ENCODE results near the gene ZBTB1. TPM values are rescaled to one million over a fixed set of nuclear protein-coding genes. Genes with fewer than 3 reads are reported as not detected.
A peak's percentile ranks its signal among the peaks of the same experiment; 100 is the strongest.

Gene ZBTB1
- total RNA-seq, 3 donors from 2014 or later, result 53.0 to 69.1 (median 66.9) TPM

DNA sequence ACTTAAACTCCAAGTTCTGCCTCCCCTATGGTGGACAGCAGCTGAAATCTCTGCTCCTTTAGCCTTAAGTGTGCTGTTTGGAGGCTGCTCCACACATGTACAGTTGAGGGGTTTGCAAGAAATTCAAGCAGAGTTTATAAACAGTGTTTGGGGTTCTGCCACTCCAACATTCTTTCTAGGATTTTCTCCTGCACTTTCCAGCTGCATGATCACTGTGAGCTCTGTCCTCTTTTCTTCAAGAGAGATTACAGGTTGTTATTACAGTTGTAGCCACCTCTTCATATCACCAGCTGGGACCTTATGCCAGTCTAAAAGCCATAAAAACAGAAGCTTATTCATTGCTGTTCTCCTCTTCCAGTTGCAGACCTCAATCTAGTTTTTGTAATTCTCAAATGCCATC is 9.3 kb upstream of the ZBTB1 start:
- H3K27me3 ChIP-seq, result no peaks in the 10 kb centered on the region
- H3K27ac ChIP-seq, result no peak overlapping the region
- no peaks in the 10 kb centered on the region for H3K36me3 ChIP-seq
- no peaks in the 10 kb centered on the region for H3K9me3 ChIP-seq
- no peaks in the 10 kb centered on the region for H3K4me1 ChIP-seq
- TF ChIP-seq POLR2AphosphoS5 (IDR thresholded peaks at IDR 0.05) (no peak), POLR2A (IDR thresholded peaks at IDR 0.05) (no peak)
- TF ChIP-seq, protein P1, sequence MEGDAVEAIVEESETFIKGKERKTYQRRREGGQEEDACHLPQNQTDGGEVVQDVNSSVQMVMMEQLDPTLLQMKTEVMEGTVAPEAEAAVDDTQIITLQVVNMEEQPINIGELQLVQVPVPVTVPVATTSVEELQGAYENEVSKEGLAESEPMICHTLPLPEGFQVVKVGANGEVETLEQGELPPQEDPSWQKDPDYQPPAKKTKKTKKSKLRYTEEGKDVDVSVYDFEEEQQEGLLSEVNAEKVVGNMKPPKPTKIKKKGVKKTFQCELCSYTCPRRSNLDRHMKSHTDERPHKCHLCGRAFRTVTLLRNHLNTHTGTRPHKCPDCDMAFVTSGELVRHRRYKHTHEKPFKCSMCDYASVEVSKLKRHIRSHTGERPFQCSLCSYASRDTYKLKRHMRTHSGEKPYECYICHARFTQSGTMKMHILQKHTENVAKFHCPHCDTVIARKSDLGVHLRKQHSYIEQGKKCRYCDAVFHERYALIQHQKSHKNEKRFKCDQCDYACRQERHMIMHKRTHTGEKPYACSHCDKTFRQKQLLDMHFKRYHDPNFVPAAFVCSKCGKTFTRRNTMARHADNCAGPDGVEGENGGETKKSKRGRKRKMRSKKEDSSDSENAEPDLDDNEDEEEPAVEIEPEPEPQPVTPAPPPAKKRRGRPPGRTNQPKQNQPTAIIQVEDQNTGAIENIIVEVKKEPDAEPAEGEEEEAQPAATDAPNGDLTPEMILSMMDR (IDR thresholded peaks at IDR 0.05), result no peak
- no peak overlapping the region for H3K4me3 ChIP-seq
- no peak for DNase-seq (ENCODE audit: low spot score in 2 of 2)
- intact Hi-C loops (cut with DNase I; ENCODE audit: low total_unique reads), result no loop called here

DNA sequence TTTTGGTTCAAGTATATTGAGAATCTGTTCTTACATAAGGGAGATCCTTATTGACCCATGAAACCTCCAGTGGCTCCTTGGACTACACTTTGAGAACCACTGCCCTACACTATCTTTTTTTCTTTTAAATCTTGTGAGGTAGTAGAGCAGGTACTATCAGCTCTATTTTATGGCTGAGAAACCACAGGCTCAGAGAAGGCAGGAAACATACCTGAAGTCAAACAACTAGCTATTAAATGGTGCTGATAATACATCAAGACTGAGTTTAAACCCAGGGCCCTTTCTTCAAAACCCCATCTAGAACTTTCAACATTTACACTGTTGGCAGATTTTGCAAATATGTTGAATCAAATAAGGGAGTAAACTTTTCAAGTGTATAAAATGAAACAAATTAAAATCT is 7.8 kb upstream of the ZBTB1 start:
- TF ChIP-seq POLR2A (IDR thresholded peaks at IDR 0.05) (no peak), POLR2AphosphoS5 (IDR thresholded peaks at IDR 0.05) (no peak)
- TF ChIP-seq, protein P1 (IDR thresholded peaks at IDR 0.05), result no peak
- H3K4me1 ChIP-seq, result peaks cover 0 to 7% of the 10 kb centered on the region in 2 donors
- H3K36me3 ChIP-seq, result no peaks in the 10 kb centered on the region
- intact Hi-C loops (cut with DNase I; ENCODE audit: low total_unique reads), result no loop called here
- H3K4me3 ChIP-seq, result no peak overlapping the region
- H3K27ac ChIP-seq, result no peak overlapping the region
- DNase-seq (ENCODE audit: low spot score in 2 of 2), result no peak
- H3K27me3 ChIP-seq, result no peaks in the 10 kb centered on the region
- H3K9me3 ChIP-seq, result no peaks in the 10 kb centered on the region

DNA sequence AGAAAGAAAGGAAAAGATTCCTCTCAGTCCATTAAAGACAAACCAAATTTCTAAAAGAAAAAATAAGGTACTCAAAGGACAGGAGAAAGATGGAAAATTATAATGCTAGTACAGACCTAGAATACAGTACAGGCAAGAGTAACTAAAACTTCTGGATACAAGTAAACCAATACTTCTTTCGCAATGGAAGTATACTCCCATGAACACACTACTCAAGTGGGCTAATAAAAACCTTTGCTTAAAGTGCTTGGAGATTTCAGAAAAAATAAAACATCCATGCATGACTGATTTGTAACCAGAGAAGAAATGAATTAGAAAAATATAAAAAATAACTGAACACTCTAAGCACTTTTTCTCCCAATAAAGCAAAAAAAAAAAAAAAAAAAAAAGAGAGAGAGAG is 4.5 kb upstream of the ZBTB1 start:
- intact Hi-C loops (cut with DNase I; ENCODE audit: low total_unique reads), result no loop called here
- no peak overlapping the region for H3K27ac ChIP-seq
- H3K9me3 ChIP-seq, result no peaks in the 10 kb centered on the region
- peaks cover 0 to 15% of the 10 kb centered on the region in 2 donors for H3K4me1 ChIP-seq
- H3K4me3 ChIP-seq, result no peak overlapping the region
- H3K27me3 ChIP-seq, result no peaks in the 10 kb centered on the region
- no peak for DNase-seq (ENCODE audit: low spot score in 2 of 2)
- TF ChIP-seq POLR2A (IDR thresholded peaks at IDR 0.05) (no peak), POLR2AphosphoS5 (IDR thresholded peaks at IDR 0.05) (no peak)
- TF ChIP-seq, protein P1 (IDR thresholded peaks at IDR 0.05), result no peak
- no peaks in the 10 kb centered on the region for H3K36me3 ChIP-seq

DNA sequence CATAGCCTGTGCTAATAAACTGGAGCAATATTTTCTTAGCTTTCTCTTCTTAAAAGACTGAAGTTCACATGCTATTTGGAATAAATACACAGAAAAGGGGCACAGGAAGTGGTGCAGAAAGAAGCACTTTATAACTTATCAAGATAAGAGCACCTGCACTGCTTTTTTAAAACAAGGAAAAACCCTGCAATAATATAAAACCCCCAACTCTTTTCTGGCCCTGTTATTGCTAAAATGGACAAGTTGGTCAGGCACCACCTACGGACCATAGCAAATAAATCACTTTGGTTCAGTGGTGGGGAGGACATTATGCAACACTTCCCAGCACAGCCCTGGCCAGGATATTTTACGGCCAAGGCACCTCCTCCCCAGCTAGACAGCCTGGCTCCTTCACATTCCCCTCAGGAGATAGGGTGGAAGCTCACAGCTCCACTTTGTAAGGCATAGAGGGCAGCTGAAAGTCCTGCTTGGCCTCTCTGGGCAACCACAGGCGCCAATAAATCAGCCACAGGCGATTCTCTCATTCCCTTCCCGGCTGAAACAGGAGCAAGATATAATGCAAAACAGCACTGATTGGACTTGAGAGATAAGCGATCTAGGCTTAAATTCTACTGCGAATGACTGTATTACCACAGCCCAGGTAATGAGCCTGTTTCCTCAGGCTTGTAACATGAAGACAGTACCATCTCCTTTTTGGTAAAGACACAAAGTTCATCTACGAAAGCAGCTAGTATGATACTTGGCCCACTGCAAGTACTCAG is 3.0 kb upstream of the ZBTB1 start:
- H3K4me1 ChIP-seq, result peaks cover 0 to 18% of the 10 kb centered on the region in 2 donors

DNA sequence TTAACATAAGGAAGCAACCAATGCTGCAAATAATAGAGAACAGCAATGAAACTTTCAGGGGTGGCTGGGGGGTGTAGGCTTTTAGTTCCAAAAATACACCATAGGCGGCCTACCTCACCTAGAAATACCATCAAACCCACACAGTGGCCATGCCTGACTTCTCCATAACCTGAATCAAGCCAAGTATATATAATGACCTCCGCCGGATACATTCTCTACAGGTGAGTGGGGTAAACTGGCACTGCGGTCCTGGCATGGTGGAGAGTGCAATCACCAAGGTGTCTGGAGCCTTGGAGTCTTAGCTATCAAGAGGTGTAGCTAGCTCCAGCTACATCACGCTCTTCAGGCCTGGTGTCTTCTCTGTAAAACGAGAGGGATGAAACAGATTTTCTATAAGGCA is 2.1 kb upstream of the ZBTB1 start:
- Histone ChIP-seq H3K36me3 (no peaks in the 10 kb centered on the region), H3K27ac (peak overlapping the region; percentile 98 to 99), H3K27me3 (no peaks in the 10 kb centered on the region), H3K9me3 (no peaks in the 10 kb centered on the region), H3K4me1 (peaks cover 0 to 22% of the 10 kb centered on the region in 2 donors), H3K4me3 (peak overlapping the region; percentile 69 to 79 (median 73))
- no peak for TF ChIP-seq POLR2AphosphoS5 (IDR thresholded peaks at IDR 0.05)
- TF ChIP-seq POLR2A (IDR thresholded peaks at IDR 0.05), result no peak
- TF ChIP-seq, protein P1 (IDR thresholded peaks at IDR 0.05), result no peak
- no peak for DNase-seq (ENCODE audit: low spot score in 2 of 2)
- intact Hi-C loops (cut with DNase I; ENCODE audit: low total_unique reads), result no loop called here

More for the DNA sequence above, 3.0 kb upstream of the ZBTB1 start:
- TF ChIP-seq POLR2AphosphoS5 (IDR thresholded peaks at IDR 0.05) (peak in 2 of 3 donors; percentile 64 to 76), POLR2A (IDR thresholded peaks at IDR 0.05) (peak; percentile 20)
- TF ChIP-seq, protein P1 (IDR thresholded peaks at IDR 0.05), result peak in 1 of 3 donors; percentile 20
- Histone ChIP-seq H3K36me3 (no peaks in the 10 kb centered on the region), H3K9me3 (no peaks in the 10 kb centered on the region), H3K27me3 (no peaks in the 10 kb centered on the region), H3K4me3 (peak overlapping the region; percentile 69 to 79 (median 73)), H3K27ac (peak overlapping the region; percentile 98 to 99)
- peak in 1 of 2 donors; percentile 28 for DNase-seq (ENCODE audit: low spot score in 2 of 2)
- intact Hi-C loops (cut with DNase I; ENCODE audit: low total_unique reads), result no loop called here

Measured in breast epithelium (tissue), 4 donors.